ENCODE data around the gene COL24A1.
"Not testable (repeated sequence)": the region's sequence is repeated elsewhere in the genome, so short reads cannot be mapped to it uniquely, and the experiment has no call there.

COL24A1 gene

DNA sequence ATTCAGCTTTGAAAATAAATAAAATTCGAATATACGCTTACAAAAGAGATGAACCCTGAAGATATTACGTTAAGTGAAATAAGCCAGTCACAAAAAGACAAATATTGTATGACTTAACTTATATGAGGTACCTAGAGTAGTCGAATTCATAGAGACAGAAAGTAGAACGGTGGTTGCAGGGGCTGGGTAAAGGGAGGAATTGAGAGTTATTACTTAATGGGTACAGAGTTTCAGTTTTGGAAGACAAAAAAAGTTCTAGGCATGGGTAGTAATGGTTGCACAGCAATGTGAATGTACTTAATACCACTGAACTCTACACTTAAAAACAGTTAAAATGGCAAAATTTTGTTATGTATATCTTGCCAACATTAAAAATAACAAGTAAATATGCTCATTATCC is 399.7 kb downstream of the COL24A1 start:
- DNase-seq, result no peak

- DNase-seq, result no peak
Measured at GRCh38 chr1:85748120-85748519, 408.5 kb downstream of the COL24A1 start.

DNA sequence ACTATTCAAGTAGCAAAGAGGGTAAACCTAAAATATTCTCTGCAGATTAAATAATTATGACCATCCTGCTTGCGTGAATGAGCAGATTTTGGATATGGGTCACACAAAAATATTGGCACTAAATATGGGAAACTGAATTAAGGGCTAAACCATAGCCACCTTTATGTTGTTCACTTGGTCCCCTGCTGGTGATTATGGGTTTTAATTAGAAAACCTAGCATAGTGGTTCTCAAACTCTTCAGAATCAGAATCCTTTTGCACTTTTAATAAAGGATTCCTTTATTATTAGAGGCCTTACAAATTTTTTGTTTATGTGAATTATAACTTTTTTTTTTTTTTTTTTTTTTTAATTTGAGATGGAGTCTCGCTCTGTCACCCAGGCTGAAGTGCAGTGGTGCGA is 409.8 kb downstream of the COL24A1 start:
- DNase-seq, result no peak

GRCh38 chr1:85743814-85744213 is 412.8 kb downstream of the COL24A1 start:
- DNase-seq, result no peak

DNA sequence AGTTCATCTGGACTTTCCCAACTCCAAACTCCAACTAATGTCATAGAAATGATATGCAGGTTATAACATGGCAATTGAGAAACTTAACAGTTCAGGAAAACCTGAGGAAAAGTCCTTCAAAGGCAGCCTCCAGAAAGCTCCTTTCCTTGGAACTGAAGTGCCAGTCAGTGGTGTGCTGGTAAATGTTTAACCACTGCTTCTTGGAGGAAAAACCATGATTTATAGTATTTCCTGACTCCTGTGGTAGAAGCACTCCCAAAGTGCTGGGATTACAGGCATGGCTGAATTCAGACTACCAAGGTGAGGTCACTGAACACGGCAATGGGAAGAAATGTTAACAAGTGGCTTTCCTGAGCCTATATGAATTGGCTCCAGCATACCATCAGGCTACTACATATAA is 421.6 kb downstream of the COL24A1 start:
- DNase-seq, result no peak

DNA sequence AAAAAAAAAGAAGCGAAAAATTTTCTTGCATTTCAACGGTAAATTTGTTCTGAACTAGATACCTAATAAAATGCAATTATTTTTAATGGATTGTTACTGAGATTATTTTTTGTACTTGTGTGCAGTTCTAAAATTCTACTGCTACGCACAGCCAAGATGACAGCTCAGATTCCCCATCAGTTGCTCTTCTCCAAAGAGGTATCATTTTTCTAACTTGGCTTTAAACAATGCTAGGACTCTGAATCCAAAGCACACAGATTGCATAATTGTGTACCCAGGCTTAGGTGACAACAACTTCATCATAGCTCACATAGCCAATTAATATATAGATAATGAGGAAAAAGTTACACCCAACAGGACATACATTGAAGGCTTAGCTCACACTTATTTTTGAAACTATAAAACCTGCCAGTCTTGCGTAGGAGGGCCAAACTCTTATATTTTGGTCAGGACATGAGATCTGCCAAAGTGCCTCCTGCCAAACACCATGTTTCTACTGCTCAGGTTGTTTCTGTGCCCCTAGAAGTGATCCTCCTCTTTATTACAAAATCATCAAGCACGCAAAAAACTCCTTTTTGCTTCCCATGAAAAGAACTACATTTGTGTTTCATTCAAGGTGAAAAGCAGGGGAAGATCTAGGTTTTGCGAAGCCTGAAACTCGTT is 437.8 kb downstream of the COL24A1 start:
- DNase-seq, result no peak

- DNase-seq, result not testable (repeated sequence)
Measured at GRCh38 chr1:85714418-85715114, 442.0 kb downstream of the COL24A1 start.

DNA sequence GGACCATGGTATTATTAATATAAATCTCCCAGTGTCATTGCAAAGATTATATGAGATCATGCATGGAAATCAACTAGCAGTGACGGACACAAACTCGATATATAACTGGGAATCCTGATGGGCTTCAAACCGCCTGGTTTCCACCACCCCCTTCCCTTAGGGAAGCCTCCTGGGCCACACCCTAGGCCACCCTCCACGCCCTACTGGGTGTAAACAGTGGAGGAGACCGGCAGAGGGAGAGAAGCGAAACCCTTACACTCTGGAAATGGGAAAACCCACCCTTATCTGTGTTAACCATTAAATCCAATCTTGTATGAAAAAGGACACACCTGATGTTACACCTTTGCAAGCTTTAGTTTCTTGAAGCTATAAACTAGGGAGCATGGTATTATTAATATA is 447.7 kb downstream of the COL24A1 start:
- DNase-seq, result peak; percentile 2

DNA sequence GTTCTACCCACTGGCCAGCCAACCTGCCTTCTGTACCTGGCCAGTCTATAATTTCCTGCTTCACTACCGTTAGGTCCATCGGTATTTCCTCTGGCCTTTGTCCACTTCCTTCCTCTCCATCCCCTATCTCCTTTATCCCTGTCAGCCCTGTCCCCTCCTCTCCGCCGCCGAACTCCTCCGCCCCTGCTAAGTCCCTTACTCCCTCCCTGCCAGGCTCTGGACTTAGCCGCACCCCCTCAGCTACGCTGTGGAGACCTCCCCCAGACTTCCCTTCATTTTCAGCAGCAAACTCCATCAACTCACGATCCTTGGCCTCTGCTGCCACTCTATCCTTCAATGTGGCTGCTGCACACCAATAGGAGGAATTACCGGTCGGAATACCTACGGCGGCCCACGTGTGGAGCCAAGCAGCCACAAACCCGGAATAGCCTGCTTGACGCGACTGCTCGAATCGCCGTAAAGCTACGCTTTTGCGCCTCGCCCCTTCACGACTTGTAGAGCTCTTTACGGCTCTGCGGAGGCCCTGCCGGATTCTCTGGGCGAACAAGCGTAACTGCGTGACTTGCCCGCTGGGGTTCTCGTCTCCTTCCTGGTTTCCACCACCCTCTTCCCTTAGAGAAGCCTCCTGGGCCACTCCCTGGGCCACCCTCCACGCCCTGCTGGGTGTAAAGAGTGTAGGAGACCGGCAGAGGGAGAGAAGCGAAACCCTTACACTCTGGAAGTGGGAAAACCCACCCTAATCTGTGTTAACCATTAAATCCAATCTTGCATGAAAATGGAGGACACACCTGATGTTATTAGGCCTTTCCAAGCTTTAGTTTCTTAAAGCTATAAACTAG is 448.4 kb downstream of the COL24A1 start, which contains the start of gene ZNHIT6:
TSS of gene ZNHIT6 (minus strand) at position 444 of the 839 bp plus-strand sequence. CDS start at position 295, 149 bp downstream.
- peak; percentile 94 for DNase-seq

DNA sequence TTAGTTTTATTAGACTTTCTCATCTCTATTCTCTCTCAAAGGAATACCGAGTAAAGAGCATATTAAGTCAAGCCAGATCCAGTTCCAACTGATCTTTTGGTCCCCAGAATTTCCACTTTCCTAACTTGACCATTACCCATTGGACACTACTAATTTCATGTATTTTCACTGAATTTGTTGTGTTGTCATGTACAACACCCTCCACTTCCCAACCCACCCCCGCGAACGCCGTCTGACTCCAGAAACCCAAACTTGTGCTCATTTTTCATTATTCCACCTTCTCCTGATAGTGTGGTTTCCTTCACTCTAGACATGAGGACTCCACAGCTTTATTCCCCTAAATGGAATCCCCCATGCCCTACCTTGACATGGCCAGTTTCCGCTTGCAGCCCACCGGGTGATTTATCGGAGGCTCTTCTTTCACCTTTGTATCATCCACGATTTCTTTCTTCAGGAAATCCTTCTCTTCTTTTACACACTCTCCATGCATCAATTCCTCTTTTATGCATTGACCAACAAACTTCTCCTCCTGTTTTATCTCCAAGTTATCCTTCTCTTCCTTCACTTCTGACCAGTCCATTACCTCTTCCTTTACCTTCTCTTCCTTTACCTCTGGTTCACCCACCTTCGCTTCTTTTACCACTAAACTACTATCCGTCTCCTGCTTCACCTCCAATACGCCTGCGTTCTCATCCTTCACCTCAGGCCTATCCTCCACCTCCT is 449.1 kb downstream of the COL24A1 start:
- DNase-seq, result no peak

GRCh38 chr1:85705940-85706339 is 450.6 kb downstream of the COL24A1 start:
- no peak for DNase-seq

GRCh38 chr1:85700422-85700821 is 456.1 kb downstream of the COL24A1 start:
- DNase-seq, result no peak

DNA sequence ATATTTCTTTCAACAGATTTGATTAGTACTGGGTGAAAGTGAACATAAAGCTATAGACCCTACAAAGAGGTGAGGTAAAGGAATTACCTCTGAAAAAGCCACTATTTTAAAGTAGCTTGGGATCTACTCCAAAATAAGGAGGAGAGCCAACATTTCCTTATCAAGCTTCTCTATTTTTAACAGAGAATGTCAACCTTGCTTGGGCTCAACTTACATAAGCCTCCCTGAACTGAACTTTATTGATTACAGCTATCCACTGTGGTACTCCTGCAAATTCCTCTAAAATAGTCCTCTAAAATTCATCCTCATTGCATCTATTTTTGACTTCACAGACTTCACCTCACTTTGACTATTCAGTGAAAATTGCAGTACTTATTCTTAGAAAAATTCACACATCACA is 458.7 kb downstream of the COL24A1 start:
- no peak for DNase-seq

DNA sequence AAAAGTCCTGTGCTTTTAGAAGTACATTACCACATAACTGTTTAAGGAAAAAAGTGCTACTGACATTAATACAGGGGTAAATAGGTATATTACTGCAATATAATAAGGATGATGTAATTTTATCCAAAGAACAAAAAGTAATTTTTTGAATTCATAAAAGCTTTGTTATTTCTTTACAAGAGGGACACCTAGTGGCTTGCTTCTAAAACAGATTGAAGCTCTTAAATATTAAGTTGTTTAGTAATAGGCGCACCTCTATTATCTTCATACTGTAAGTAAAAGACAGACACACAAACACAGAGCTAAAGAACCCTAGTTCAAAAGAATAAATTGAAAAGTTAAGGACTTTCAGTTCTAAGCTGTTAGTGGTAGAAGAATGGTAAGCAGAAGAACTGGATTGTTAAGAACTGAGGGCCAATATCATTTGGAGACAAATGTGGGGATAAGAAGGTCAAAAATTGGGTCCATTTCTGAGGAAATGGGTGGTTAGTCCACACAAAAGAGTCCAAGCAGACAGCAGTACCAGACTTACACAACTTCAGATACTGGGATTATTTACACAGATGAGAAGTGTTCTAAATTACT is 463.8 kb downstream of the COL24A1 start:
- DNase-seq, result no peak

GRCh38 chr1:85689775-85690404 is 466.7 kb downstream of the COL24A1 start:
- no peak for DNase-seq

DNA sequence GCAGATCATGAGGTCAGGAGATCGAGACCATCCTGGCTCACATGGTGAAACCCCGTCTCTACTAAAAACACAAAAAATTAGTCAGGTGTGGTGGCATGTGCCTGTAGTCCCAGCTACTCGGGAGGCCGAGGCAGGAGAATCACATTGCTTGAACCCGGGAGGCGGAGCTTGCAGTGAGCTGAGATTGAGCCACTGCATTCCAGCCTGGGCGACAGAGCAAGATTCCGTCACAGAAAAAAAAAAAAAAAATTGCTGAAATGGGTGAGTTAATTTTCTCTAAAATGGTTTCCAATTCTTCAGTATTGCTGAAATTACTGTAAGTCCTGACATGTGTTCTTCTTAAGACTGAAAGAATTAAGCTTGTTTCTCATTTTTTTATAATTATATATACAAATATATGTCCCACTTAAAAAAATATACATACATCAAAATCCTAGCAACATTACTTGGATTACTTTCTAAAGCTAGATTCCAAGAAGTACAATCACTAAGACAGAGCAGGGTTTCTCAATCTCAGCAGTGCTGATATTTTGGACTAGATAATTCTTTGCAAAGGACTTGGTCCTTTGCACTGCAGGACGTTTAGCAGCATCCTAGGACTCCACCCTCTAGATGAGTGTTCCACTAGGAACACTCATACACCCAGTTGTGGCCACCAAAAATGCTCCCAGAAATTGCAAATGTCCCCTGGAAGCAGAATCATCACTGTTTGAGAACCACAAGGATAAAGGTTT is 473.1 kb downstream of the COL24A1 start:
- DNase-seq, result no peak

GRCh38 chr1:85681087-85681486 is 475.5 kb downstream of the COL24A1 start:
- DNase-seq, result peak; percentile 1

Measured in inflammatory macrophage treated with lipopolysaccharide for 4 hours (primary cell).